H1 (cell line): ENCODE data around the gene CCBE1. TPM values are rescaled to one million over a fixed set of nuclear protein-coding genes. Genes with fewer than 3 reads are reported as not detected.

Experiments
- CTCF ChIA-PET: fragments of 300-600 bp; sonication (Branson Sonifier 250); formaldehyde crosslinking; loops from one replicate; lab custom pipeline; 2021; ENCODE audit not compliant: partially characterized antibody; lab: Charles Lee
- POLR2A ChIA-PET: fragments of 300-600 bp; sonication (Branson Sonifier 250); formaldehyde crosslinking; loops from one replicate; lab custom pipeline; 2021; ENCODE audit warnings: inconsistent platforms; ENCODE audit not compliant: partially characterized antibody; lab: Charles Lee
- DNase-seq, 2 experiments: peaks; one replicate each; pipeline versions ENCODE4 v3.0.0 to v3.0.0-alpha.2; 2010 to 2022; ENCODE audit warnings: low spot score in 2 of 2, low read depth in 1 of 2, mixed read lengths in 1 of 2
- FAIRE-seq: peaks from 2 replicates; lab custom pipeline; 2011; peaks lifted over from hg19 to GRCh38; lab: Jason Lieb, UNC
- H2AFZ ChIP-seq: 2 replicates; pipeline ENCODE4 v1.8.1; 2012; ENCODE audit warnings: low read length, inconsistent platforms
- H2AK5ac ChIP-seq: 2 replicates; pipeline ENCODE4 v1.6.1; 2013; ENCODE audit warnings: low read depth, low read length
- H2BK120ac ChIP-seq: replicated peaks from 2 replicates; pipeline ENCODE3; 2013; ENCODE audit warnings: low read depth, low read length, inconsistent platforms
- H2BK12ac ChIP-seq: 2 replicates; pipeline ENCODE4 v1.6.1; 2013; ENCODE audit warnings: low read depth, low read length
- H2BK15ac ChIP-seq: 2 replicates; pipeline ENCODE4 v1.6.1; 2013; ENCODE audit warnings: low read length
- H2BK20ac ChIP-seq: 2 replicates; pipeline ENCODE4 v1.6.1; 2013; ENCODE audit warnings: low read length
- H2BK5ac ChIP-seq: 2 replicates; pipeline ENCODE4 v1.6.1; 2013; ENCODE audit warnings: low read depth, low read length
- H3K14ac ChIP-seq: 2 replicates; pipeline ENCODE4 v1.6.1; 2013; ENCODE audit warnings: inconsistent platforms; ENCODE audit not compliant: insufficient read length
- H3K18ac ChIP-seq: 2 replicates; pipeline ENCODE4 v1.6.1; 2013; ENCODE audit warnings: low read length; ENCODE audit errors: extremely low read depth
- H3K23ac ChIP-seq: 2 replicates; pipeline ENCODE4 v1.6.1; 2013; ENCODE audit warnings: inconsistent platforms; ENCODE audit not compliant: insufficient read length
- H3K23me2 ChIP-seq: 2 replicates; pipeline ENCODE4 v1.6.1; 2013; ENCODE audit warnings: low read depth, low read length
- H3K27ac ChIP-seq: 2 replicates; pipeline ENCODE4 v1.6.1; 2011; ENCODE audit warnings: low read depth, low read length, inconsistent platforms
- H3K27me3 ChIP-seq, 4 experiments: replicated peaks in 1 of 4; 1 replicate in 1 of 4; 2 replicates in 3 of 4; pipeline versions ENCODE4 v1.6.1 to v1.8.1; 2011 to 2013; ENCODE audit warnings: low read length in 3 of 4, mild to moderate bottlenecking in 3 of 4, inconsistent platforms in 2 of 4, mixed read lengths in 2 of 4, moderate library complexity in 1 of 4; ENCODE audit not compliant: control insufficient read depth in 3 of 4, insufficient read depth in 3 of 4; ENCODE audit errors: extremely low read depth in 1 of 4
- H3K36me3 ChIP-seq, 4 experiments: 2 replicates each; pipeline versions ENCODE4 v1.6.1 to v1.8.1; 2011 to 2013; ENCODE audit warnings: mild to moderate bottlenecking in 4 of 4, low read length in 3 of 4, moderate library complexity in 2 of 4, control low read depth in 1 of 4, inconsistent platforms in 1 of 4; ENCODE audit not compliant: insufficient read depth in 4 of 4, control insufficient read depth in 2 of 4
- H3K4ac ChIP-seq: replicated peaks from 2 replicates; pipeline ENCODE3; 2013; ENCODE audit warnings: low read length, low read depth, mixed read lengths, inconsistent platforms; ENCODE audit not compliant: insufficient read length
- H3K4me1 ChIP-seq, 4 experiments: replicated peaks in 1 of 4; 1 replicate in 1 of 4; 2 replicates in 3 of 4; pipeline versions ENCODE4 v1.6.1 to v1.8.1; 2011 to 2013; ENCODE audit warnings: low read length in 3 of 4, inconsistent platforms in 2 of 4, mixed read lengths in 1 of 4; ENCODE audit not compliant: insufficient read depth in 4 of 4, control insufficient read depth in 3 of 4
- H3K4me2 ChIP-seq, 2 experiments: 2 replicates each; pipeline versions ENCODE4 v1.6.1 to v1.8.1; 2011 to 2013; ENCODE audit warnings: low read depth in 2 of 2, low read length in 2 of 2, control low read depth in 1 of 2, inconsistent platforms in 1 of 2, mild to moderate bottlenecking in 1 of 2; ENCODE audit not compliant: insufficient read depth in 1 of 2
- H3K4me3 ChIP-seq, 4 experiments: fragments of 200-600, 300-600 bp in 1 of 4; sonication (generic), shearing (Covaris generic), sonication (Bioruptor Twin) in 1 of 4; 2 replicates each; pipeline versions ENCODE4 v1.5.1 to v1.8.1; 2011 to 2016; ENCODE audit warnings: low read length in 4 of 4, low read depth in 3 of 4, control low read depth in 2 of 4, inconsistent platforms in 2 of 4, mild to moderate bottlenecking in 2 of 4, mixed read lengths in 1 of 4, moderate library complexity in 1 of 4; ENCODE audit not compliant: insufficient read depth in 2 of 4; ENCODE audit errors: extremely low read depth in 1 of 4
- H3K56ac ChIP-seq: replicated peaks from 2 replicates; pipeline ENCODE3; 2013; ENCODE audit warnings: low read depth, mild to moderate bottlenecking, mixed read lengths, low read length, inconsistent platforms; ENCODE audit not compliant: insufficient read length
- H3K79me1 ChIP-seq: 2 replicates; pipeline ENCODE4 v1.6.1; 2013; ENCODE audit warnings: low read depth, low read length, control low read depth
- H3K79me2 ChIP-seq, 2 experiments: 2 replicates each; pipeline versions ENCODE4 v1.6.1 to v1.8.1; 2012 to 2013; ENCODE audit warnings: low read length in 2 of 2, mild to moderate bottlenecking in 2 of 2, inconsistent platforms in 1 of 2; ENCODE audit not compliant: insufficient read depth in 2 of 2, control insufficient read depth in 1 of 2
- H3K9ac ChIP-seq, 4 experiments: replicated peaks in 1 of 4; 1 replicate in 1 of 4; 2 replicates in 3 of 4; pipeline versions ENCODE4 v1.6.1 to v1.8.1; 2011 to 2013; ENCODE audit warnings: low read depth in 3 of 4, low read length in 3 of 4, control low read depth in 2 of 4, mild to moderate bottlenecking in 2 of 4, moderate library complexity in 2 of 4, inconsistent platforms in 1 of 4; ENCODE audit errors: extremely low read depth in 1 of 4
- H3K9me3 ChIP-seq, 2 experiments: 2 replicates each; pipeline versions ENCODE4 v1.6.1 to v1.8.1; 2012 to 2013; ENCODE audit warnings: mild to moderate bottlenecking in 2 of 2, moderate library complexity in 2 of 2, control low read depth in 1 of 2, inconsistent platforms in 1 of 2, low read depth in 1 of 2, low read length in 1 of 2, mixed read lengths in 1 of 2; ENCODE audit not compliant: insufficient read depth in 2 of 2
- H4K20me1 ChIP-seq, 2 experiments: replicated peaks in 1 of 2; 2 replicates each; pipeline versions ENCODE3 to v1.8.1; 2011 to 2013; ENCODE audit warnings: inconsistent platforms in 2 of 2, low read length in 2 of 2, mild to moderate bottlenecking in 1 of 2; ENCODE audit not compliant: insufficient read depth in 2 of 2, control insufficient read depth in 1 of 2
- H4K5ac ChIP-seq: 2 replicates; pipeline ENCODE4 v1.6.1; 2013; ENCODE audit warnings: low read length, low read depth, mixed read lengths, inconsistent platforms; ENCODE audit not compliant: insufficient read length
- H4K8ac ChIP-seq: 2 replicates; pipeline ENCODE4 v1.8.0; 2013; ENCODE audit warnings: mild to moderate bottlenecking, moderate library complexity, low read length, inconsistent platforms; ENCODE audit not compliant: insufficient read depth; ENCODE audit errors: extremely low read depth
- H4K91ac ChIP-seq: replicated peaks from 2 replicates; pipeline ENCODE3; 2013; ENCODE audit warnings: low read length, mixed read lengths, inconsistent platforms; ENCODE audit not compliant: insufficient read length
- EP300 ChIP-seq, 2 experiments: IDR thresholded peaks; 1 replicate in 1 of 2; 2 replicates in 1 of 2; pipeline ENCODE4 v1.6.1; 2011 to 2012; ENCODE audit warnings: low read depth in 2 of 2, low read length in 2 of 2, mild to moderate bottlenecking in 2 of 2, borderline replicate concordance in 1 of 2, inconsistent platforms in 1 of 2, moderate library complexity in 1 of 2
- HDAC6 ChIP-seq: IDR thresholded peaks from one replicate; pipeline ENCODE4 v1.7.1; 2012; ENCODE audit warnings: low read depth, mild to moderate bottlenecking, inconsistent platforms, low read length, moderate library complexity
- MAX ChIP-seq: IDR thresholded peaks from 2 replicates; pipeline ENCODE4 v1.6.1; 2012; ENCODE audit warnings: inconsistent platforms
- WGBS, 2 experiments: shearing (Covaris generic) in 1 of 2; methylation state at CpG; one replicate each; pipeline versions ENCODE4 v1.1.6 to v1.1.7; 2013 to 2015; ENCODE audit warnings: low lambda C conversion rate in 2 of 2, mixed read lengths in 2 of 2, inconsistent platforms in 1 of 2, low coverage in 1 of 2, missing lambda C conversion rate in 1 of 2; ENCODE audit not compliant: insufficient replicate concordance in 2 of 2, insufficient coverage in 1 of 2, insufficient read length in 1 of 2; ENCODE audit errors: extremely low coverage in 1 of 2, missing lambda C conversion rate in 1 of 2; 5-methylcytosine and 5-hydroxymethylcytosine counted together
- polyA plus RNA-seq, 7 experiments: library from polyadenylated mRNA; depleted of rRNA in 3 of 7; stranded (reverse) in 5 of 7; unstranded in 2 of 7; fragments of >200 nt in 5 of 7; fragments of 200-250 nt in 2 of 7; gene quantifications; 1 replicate in 5 of 7; 2 replicates in 1 of 7; 4 replicates in 1 of 7; pipeline versions ENCODE4 v1.2.1 to v1.2.3, GENCODE V29; 2011 to 2013; ENCODE audit warnings: missing spikeins in 2 of 7, mixed read lengths in 2 of 7
- total RNA-seq: library from RNA; stranded (reverse); fragmentation: NEBNext Ultra II Directional; extraction: Animal tissue kit (Norgen Biotek cat#: 25700); gene quantifications from 2 replicates; pipeline ENCODE4 v1.2.1, GENCODE V29; 2021

CCBE1 gene
- total and polyA plus RNA-seq, 2 of the 8 experiments (the other 6 are each of a cell fraction or from before 2014, with no cell fraction given) = 2.1 to 2.6 TPM

- H3K4me2 ChIP-seq = no peak overlapping the region
- POLR2A ChIA-PET = no interaction called here
- no peak overlapping the region for H2AFZ ChIP-seq
- no peak overlapping the region for H2BK20ac ChIP-seq
- H3K23me2 ChIP-seq = no peaks in the 10 kb centered on the region
- H3K27me3 ChIP-seq = no peaks in the 10 kb centered on the region
- no peak overlapping the region for H3K27ac ChIP-seq
- 87% methylated on average over 2 of the region's 2 CpGs; no CpG with 5 or more reads in 1 of the 2 experiments for WGBS, 2 experiments
- H3K4ac ChIP-seq = no peak overlapping the region
- no peaks in the 10 kb centered on the region for H3K79me2 ChIP-seq
- no peak overlapping the region for H3K18ac ChIP-seq
- no peaks in the 10 kb centered on the region for H3K36me3 ChIP-seq
- TF ChIP-seq MAX = no peak
- TF ChIP-seq EP300 (IDR thresholded peaks at IDR 0.05; ENCODE audit: borderline replicate concordance in 1 of 2, low read depth in 2 of 2, low read length in 2 of 2) = no peak
- TF ChIP-seq HDAC6 = no peak
- TF ChIP-seq, all 59 proteins: peak for 0
- Histone ChIP-seq H4K91ac (no peak overlapping the region), H2BK15ac (no peak overlapping the region), H2BK120ac (no peak overlapping the region), H4K8ac (no peak overlapping the region), H2BK5ac (no peak overlapping the region), H3K14ac (no peak overlapping the region), H3K79me1 (no peaks in the 10 kb centered on the region), H3K23ac (no peak overlapping the region), H3K4me1 (peaks cover 0 to 7% (median 3%) of the 10 kb centered on the region in 4 experiments; a peak in 5 of 7 replicates), H2AK5ac (no peak overlapping the region), H3K4me3 (no peak overlapping the region), H3K9ac (no peak overlapping the region), H3K56ac (no peak overlapping the region), H2BK12ac (no peak overlapping the region), H4K5ac (no peak overlapping the region), H4K20me1 (no peaks in the 10 kb centered on the region), H3K9me3 (peaks cover 0 to 5% of the 10 kb centered on the region in 2 experiments; a peak in 1 of 4 replicates)
- FAIRE-seq (no peak), DNase-seq (no peak)
- CTCF ChIA-PET = interaction anchor here (0.5 kb wide), 1 partner anchor 10 kb away, joined by 4 read pairs; no protein-coding TSS in a partner anchor
These were observed 142.4 kb downstream of the CCBE1 start for GRCh38 chr18:59554796-59555335.
